Neuronal stem cell (in vitro differentiated cells): ENCODE data around the gene ART5.
"Not testable (repeated sequence)": the region's sequence is repeated elsewhere in the genome, so short reads cannot be mapped to it uniquely, and the experiment has no call there.

Experiments
- DNase-seq: peaks from one replicate; pipeline ENCODE4 v3.0.0-alpha.2; 2013; ENCODE audit warnings: low spot score
- H2AFZ ChIP-seq: one replicate; pipeline ENCODE4 v1.6.1; 2013; ENCODE audit warnings: mild to moderate bottlenecking, low read length, inconsistent platforms
- H2AK5ac ChIP-seq: 2 replicates; pipeline ENCODE4 v1.6.1; 2013; ENCODE audit warnings: low read depth, mild to moderate bottlenecking, inconsistent platforms, low read length, moderate library complexity, mixed read lengths
- H2BK120ac ChIP-seq: 2 replicates; pipeline ENCODE4 v1.6.1; 2013; ENCODE audit warnings: low read depth, mild to moderate bottlenecking, inconsistent platforms, low read length, moderate library complexity, mixed read lengths
- H2BK12ac ChIP-seq: one replicate; pipeline ENCODE4 v1.6.1; 2013; ENCODE audit warnings: low read length, inconsistent platforms
- H2BK15ac ChIP-seq: 2 replicates; pipeline ENCODE4 v1.6.1; 2013; ENCODE audit warnings: mild to moderate bottlenecking, low read length, inconsistent platforms, mixed read lengths
- H2BK5ac ChIP-seq: one replicate; pipeline ENCODE4 v1.6.1; 2013; ENCODE audit warnings: inconsistent platforms, mild to moderate bottlenecking, low read length, moderate library complexity
- H3K14ac ChIP-seq: one replicate; pipeline ENCODE4 v1.6.1; 2013; ENCODE audit warnings: low read length, inconsistent platforms
- H3K18ac ChIP-seq: 2 replicates; pipeline ENCODE4 v1.6.1; 2013; ENCODE audit warnings: low read length, inconsistent platforms
- H3K23ac ChIP-seq: 2 replicates; pipeline ENCODE4 v1.6.1; 2013; ENCODE audit warnings: low read depth, mild to moderate bottlenecking, mixed read lengths, low read length, inconsistent platforms; ENCODE audit not compliant: poor library complexity
- H3K27ac ChIP-seq: replicated peaks from 3 replicates; pipeline ENCODE4 v1.5.1; 2013; ENCODE audit warnings: low read length, inconsistent platforms
- H3K27me3 ChIP-seq, 3 experiments: 2 replicates each; pipeline ENCODE4 v1.6.1; 2013; ENCODE audit warnings: low read length in 3 of 3, mild to moderate bottlenecking in 2 of 3, inconsistent platforms in 1 of 3, low read depth in 1 of 3, mixed read lengths in 1 of 3, moderate library complexity in 1 of 3; ENCODE audit not compliant: control insufficient read depth in 3 of 3, insufficient read depth in 3 of 3
- H3K36me3 ChIP-seq, 2 donors: replicated peaks in 1 of 2; 2 replicates each; pipeline ENCODE4 v1.6.1; 2013; ENCODE audit warnings: low read length in 2 of 2; ENCODE audit not compliant: control insufficient read depth in 2 of 2, insufficient read depth in 2 of 2
- H3K4ac ChIP-seq: 2 replicates; pipeline ENCODE4 v1.6.1; 2013; ENCODE audit warnings: inconsistent platforms, mild to moderate bottlenecking, low read length, moderate library complexity
- H3K4me1 ChIP-seq, 2 donors: 1 replicate in 1 of 2; 2 replicates in 1 of 2; pipeline ENCODE4 v1.6.1; 2013; ENCODE audit warnings: low read length in 2 of 2, low read depth in 1 of 2; ENCODE audit not compliant: control insufficient read depth in 2 of 2, insufficient read depth in 1 of 2
- H3K4me2 ChIP-seq: one replicate; pipeline ENCODE4 v1.6.1; 2013; ENCODE audit warnings: mild to moderate bottlenecking, low read length, inconsistent platforms; ENCODE audit not compliant: insufficient read depth, poor library complexity, severe bottlenecking
- H3K4me3 ChIP-seq, 2 donors: 2 replicates each; pipeline ENCODE4 v1.5.1; 2013; ENCODE audit warnings: low read length in 2 of 2, mild to moderate bottlenecking in 2 of 2, inconsistent platforms in 1 of 2, moderate library complexity in 1 of 2
- H3K79me1 ChIP-seq: one replicate; pipeline ENCODE4 v1.6.1; 2013; ENCODE audit warnings: low read depth, mild to moderate bottlenecking, inconsistent platforms, low read length, moderate library complexity
- H3K9ac ChIP-seq: one replicate; pipeline ENCODE4 v1.6.1; 2013; ENCODE audit warnings: mild to moderate bottlenecking, low read depth, low read length, inconsistent platforms; ENCODE audit not compliant: poor library complexity
- H3K9me3 ChIP-seq, 2 donors: replicated peaks in 1 of 2; 2 replicates each; pipeline versions ENCODE3 to v1.6.1; 2013; ENCODE audit warnings: low read length in 2 of 2, mild to moderate bottlenecking in 2 of 2, inconsistent platforms in 1 of 2, low read depth in 1 of 2, mixed read lengths in 1 of 2, moderate library complexity in 1 of 2; ENCODE audit not compliant: control insufficient read depth in 2 of 2, insufficient read depth in 1 of 2
- H4K8ac ChIP-seq: one replicate; pipeline ENCODE4 v1.6.1; 2013; ENCODE audit warnings: low read depth, mild to moderate bottlenecking, inconsistent platforms, low read length, moderate library complexity
- H4K91ac ChIP-seq: one replicate; pipeline ENCODE4 v1.6.1; 2013; ENCODE audit warnings: low read length, low read depth, mild to moderate bottlenecking, inconsistent platforms; ENCODE audit not compliant: poor library complexity
- WGBS, 2 donors: extraction: QIAGEN DNeasy Blood & Tissue Kit; methylation state at CpG; one replicate each; pipeline ENCODE4 v1.1.7; 2013; ENCODE audit warnings: missing lambda C conversion rate in 2 of 2, mixed read lengths in 1 of 2; ENCODE audit not compliant: insufficient read length in 2 of 2, insufficient replicate concordance in 1 of 2; ENCODE audit errors: extremely low coverage in 2 of 2; 5-methylcytosine and 5-hydroxymethylcytosine counted together

The ART5 gene

DNA sequence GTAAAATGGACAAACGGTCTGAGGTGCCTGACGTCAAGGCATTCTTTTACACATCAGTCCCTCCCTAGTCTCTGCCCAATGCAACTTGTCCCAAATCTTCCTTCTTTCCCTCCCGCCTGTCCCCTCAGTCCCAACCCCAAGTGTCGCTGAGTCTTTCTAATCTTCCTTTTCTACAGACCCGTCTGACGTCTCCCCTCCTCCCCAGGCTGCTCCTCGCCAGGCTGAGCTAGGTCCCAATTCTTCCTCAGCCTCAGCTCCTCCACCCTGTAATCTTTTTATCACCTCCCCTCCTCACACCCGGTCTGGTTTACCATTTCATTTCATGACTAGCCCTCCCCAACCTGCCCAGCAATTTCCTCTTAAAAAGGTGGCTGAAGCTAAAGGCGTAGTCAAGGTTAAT, 7.6 kb upstream of the ART5 start:
- H2BK15ac ChIP-seq, H3K4ac ChIP-seq, H3K9me3 ChIP-seq, H3K9ac ChIP-seq, H3K4me2 ChIP-seq, H3K27ac ChIP-seq, H3K4me1 ChIP-seq, H3K4me3 ChIP-seq, H3K79me1 ChIP-seq, H2BK5ac ChIP-seq, H2AK5ac ChIP-seq, H3K27me3 ChIP-seq, H3K18ac ChIP-seq, H4K91ac ChIP-seq, H3K36me3 ChIP-seq, H3K14ac ChIP-seq, DNase-seq, H2AFZ ChIP-seq, H3K23ac ChIP-seq, H2BK12ac ChIP-seq, H2BK120ac ChIP-seq, H4K8ac ChIP-seq: not testable (repeated sequence)
- no CpG with 5 or more reads among the region's 9 CpGs for WGBS, 2 donors

DNA sequence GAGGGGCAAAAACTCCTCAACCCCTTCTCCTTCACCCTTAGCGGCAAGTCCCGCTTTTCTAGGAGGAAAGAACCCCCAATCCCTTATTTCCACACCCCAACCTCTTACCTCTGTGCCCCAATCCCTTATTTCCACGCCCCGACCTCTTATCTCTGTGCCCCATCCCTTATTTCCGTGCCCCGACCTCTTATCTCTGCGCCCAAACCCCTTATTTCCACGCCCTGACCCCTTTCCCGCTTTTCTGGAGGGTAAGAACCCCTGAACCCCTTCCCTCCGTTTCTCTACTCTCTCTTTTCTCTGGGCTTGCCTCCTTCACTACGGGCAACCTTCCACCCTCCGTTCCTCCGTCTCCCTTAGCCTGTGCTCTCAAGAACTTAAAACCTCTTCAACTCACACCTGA, 7.1 kb upstream of the ART5 start:
- not testable (repeated sequence) for H3K23ac ChIP-seq, H3K4me2 ChIP-seq, H3K14ac ChIP-seq, H3K79me1 ChIP-seq, H3K18ac ChIP-seq, H3K4me3 ChIP-seq, H3K9ac ChIP-seq, H2BK120ac ChIP-seq, H2BK12ac ChIP-seq, H3K36me3 ChIP-seq, H2AK5ac ChIP-seq, H4K91ac ChIP-seq, H3K9me3 ChIP-seq, H2AFZ ChIP-seq, H3K27me3 ChIP-seq, H2BK15ac ChIP-seq, H3K4me1 ChIP-seq, H3K4ac ChIP-seq, H3K27ac ChIP-seq, DNase-seq, H2BK5ac ChIP-seq, H4K8ac ChIP-seq
- no CpG with 5 or more reads among the region's 13 CpGs for WGBS, 2 donors

- Histone ChIP-seq H3K4ac (no peak overlapping the region), H2AK5ac (peak overlapping the region; percentile 56), H4K91ac (no peak overlapping the region), H3K4me1 (peaks cover 3 to 5% of the 10 kb centered on the region in 2 donors), H3K4me2 (no peak overlapping the region), H3K9me3 (peaks cover 4 to 9% of the 10 kb centered on the region in 2 donors), H3K14ac (no peak overlapping the region), H3K36me3 (no peaks in the 10 kb centered on the region), H3K23ac (no peak overlapping the region), H3K79me1 (no peaks in the 10 kb centered on the region), H2BK15ac (peak overlapping the region; percentile 94), H3K4me3 (no peak overlapping the region), H3K9ac (no peak overlapping the region), H2BK5ac (peak overlapping the region; percentile 71), H2AFZ (no peak overlapping the region), H3K27ac (no peak overlapping the region), H2BK120ac (no peak overlapping the region), H4K8ac (no peak overlapping the region), H3K18ac (no peak overlapping the region), H2BK12ac (no peak overlapping the region), H3K27me3 (peaks cover 0 to 4% (median 0%) of the 10 kb centered on the region in 3 experiments)
- DNase-seq: no peak
- no CpG with 5 or more reads among the region's 7 CpGs for WGBS, 2 donors
Observed at GRCh38 chr11:3645552-3645951, 3.8 kb upstream of the ART5 start.

DNA sequence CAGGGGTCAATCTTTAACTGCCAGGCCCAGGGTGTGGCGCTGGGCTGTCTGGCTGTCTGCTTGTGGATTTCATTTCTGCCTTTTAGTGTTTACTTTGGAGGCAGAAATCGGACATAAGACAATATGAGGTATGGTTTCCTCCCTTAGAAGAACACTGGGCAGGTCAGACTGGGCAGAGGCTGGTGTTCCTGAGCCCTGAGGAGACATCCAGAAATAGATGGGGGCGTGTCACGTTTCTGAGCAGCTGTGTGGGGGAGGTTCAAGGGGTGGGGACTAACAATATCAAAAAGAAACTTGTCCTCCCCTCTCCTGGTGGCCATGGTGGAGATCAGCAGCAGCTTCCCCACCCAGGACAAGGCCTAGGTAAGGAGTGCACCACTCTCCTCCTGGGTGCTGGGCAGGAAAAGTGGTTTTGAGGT, 3.0 kb upstream of the ART5 start, which contains the start of gene ART1:
Gene ART1, plus strand, starts transcription at position 312 of the 419 bp plus-strand sequence. CDS start 14,086 bp downstream, outside the sequence.
- H3K14ac ChIP-seq: no peak within 1 kb of the TSS
- no peak within 1 kb of the TSS for H2BK120ac ChIP-seq
- WGBS, 2 donors: no CpG with 5 or more reads among the region's 4 CpGs
- H2BK5ac ChIP-seq: peak within 1 kb of the TSS; percentile 71
- H4K91ac ChIP-seq: no peak within 1 kb of the TSS
- H2AFZ ChIP-seq: no peak within 1 kb of the TSS
- H3K4me1 ChIP-seq: peaks cover 3 to 5% of the 10 kb centered on the region in 2 donors
- H2BK12ac ChIP-seq: no peak within 1 kb of the TSS
- H3K79me1 ChIP-seq: no peaks in the 10 kb centered on the region
- peaks cover 0 to 4% (median 0%) of the 10 kb centered on the region in 3 experiments for H3K27me3 ChIP-seq
- no peak within 1 kb of the TSS for H3K4me3 ChIP-seq
- no peak within 1 kb of the TSS for H4K8ac ChIP-seq
- H3K9ac ChIP-seq: no peak within 1 kb of the TSS
- no peak within 1 kb of the TSS for H3K18ac ChIP-seq
- H3K4ac ChIP-seq: no peak within 1 kb of the TSS
- H2BK15ac ChIP-seq: peak within 1 kb of the TSS; percentile 94
- DNase-seq: no peak
- no peaks in the 10 kb centered on the region for H3K36me3 ChIP-seq
- H3K4me2 ChIP-seq: no peak within 1 kb of the TSS
- H3K9me3 ChIP-seq: peaks cover 4 to 9% of the 10 kb centered on the region in 2 donors
- H3K23ac ChIP-seq: no peak within 1 kb of the TSS
- peak within 1 kb of the TSS; percentile 68 for H2AK5ac ChIP-seq
- no peak within 1 kb of the TSS for H3K27ac ChIP-seq
